Measurements from ENCODE around the gene STK36.

The STK36 gene

DNA sequence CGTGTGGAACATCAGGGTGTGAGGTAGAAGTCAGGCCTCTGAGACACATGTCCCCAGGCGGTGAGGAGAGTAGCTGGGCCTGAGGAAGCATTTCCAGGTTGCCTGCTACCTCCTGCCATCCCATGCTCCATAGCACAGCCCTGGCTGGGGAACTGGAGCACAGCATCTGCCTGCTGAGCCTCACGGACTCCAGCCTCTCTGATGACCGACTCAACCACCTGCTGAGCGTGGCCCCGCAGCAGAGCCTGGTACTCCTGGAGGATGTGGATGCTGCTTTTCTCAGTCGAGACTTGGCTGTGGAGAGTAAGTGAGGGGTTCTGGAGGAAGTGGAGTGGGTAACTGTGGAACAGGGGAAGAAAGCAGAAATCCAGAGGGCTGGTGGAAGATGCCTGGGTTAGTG is 9.5 kb upstream of the STK36 start:
- no peak for DNase-seq

DNA sequence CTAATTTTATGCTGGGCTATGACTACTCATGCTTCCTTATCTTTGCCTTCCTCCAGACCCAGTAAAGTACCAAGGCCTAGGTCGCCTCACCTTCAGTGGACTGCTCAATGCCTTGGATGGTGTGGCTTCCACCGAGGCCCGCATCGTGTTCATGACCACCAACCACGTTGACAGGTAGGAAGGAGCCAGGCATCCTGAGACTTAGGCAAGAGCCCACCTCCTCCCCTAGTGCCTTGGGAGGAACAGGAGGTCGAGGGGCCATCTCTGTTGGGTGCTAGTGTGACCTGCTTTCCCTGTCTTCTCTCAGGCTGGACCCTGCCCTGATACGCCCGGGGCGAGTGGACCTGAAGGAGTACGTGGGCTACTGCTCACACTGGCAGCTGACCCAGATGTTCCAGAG is 9.1 kb upstream of the STK36 start:
- no peak for DNase-seq

DNA sequence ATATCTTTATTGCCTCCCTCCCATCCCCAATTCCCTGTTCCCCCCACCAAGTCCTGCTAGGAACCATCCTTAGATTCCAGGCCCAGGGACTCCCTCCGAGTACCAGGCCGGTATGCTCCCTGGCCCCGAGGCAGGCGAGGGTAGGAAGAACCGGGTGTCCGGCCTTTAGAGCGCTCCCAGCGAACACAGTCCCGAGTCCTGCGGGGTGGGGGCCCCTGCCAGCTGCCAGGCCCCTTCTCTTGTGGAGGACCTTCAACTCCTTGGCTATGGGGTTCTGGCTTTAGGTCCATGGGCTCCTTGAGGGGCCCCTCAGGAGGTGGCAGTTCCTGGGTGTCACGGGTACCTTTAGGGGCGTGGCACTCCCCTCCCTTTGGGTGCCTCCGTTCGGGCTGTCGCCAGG is 8.0 kb upstream of the STK36 start:
- DNase-seq, result no peak

DNA sequence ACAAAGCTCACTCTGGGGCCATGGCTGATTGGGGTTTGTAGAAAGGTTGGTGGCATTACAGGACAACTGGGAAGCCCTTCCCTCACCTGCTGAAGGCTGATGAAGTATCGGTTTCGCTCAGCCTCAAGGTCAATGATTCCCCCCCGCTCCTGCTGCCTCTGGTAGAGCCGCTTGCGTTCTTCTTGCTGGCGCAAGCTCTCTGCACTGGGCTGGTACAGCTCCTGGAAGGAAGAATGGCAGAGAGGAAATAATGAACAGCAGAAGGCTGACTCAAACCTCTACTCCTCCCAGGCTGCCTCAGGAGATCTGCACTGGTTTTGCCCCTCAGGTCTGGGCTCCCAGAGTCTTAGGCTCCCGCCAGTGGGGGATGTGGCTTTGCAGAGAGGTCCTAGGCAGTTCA is 7.2 kb upstream of the STK36 start:
- DNase-seq, result no peak

DNA sequence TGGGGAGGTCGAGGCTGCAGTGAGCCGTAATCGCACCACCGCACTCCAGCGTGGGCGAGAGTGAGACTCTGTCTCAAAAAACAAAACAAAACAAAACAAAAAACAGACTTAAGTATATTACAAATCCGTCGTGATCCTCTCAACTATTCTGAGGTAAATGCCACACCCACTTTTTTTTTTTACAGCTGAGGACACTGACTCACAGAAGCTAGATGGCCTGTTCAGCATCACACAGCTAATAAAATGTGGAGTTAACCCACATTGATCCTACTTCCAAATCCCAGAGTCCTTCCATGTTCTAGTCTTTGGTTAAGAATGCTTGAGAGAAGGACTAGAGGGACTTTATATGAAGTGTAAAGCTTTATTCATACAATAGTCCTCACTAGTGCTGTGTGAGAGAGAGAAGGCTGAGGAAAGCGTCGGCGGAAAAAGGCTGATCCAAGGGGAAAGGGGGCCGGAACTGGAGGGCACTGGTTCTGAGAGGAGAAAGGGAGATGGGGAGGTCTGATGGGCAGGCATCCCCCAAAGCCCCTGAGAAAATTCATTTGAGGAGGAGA is 711 bp upstream of the STK36 start:
- no peak for DNase-seq

DNA sequence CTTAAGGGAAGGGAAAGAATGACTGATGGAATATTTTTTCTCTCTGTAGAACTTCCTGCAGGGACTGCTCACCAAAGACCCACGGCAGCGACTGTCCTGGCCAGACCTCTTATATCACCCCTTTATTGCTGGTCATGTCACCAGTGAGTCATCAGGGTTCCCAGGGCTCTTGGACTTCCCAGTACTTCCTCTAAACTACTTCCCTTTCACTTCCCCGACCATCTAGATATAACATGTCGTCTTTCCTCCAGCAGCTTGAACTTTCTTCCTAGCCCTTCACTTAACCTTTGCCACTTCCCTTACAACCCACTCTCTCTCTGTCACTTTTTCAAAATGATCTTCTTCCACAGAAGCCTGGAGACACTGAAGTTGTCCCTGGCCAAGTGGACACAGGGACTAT is 7.2 kb downstream of the STK36 start:
- no peak for DNase-seq

DNA sequence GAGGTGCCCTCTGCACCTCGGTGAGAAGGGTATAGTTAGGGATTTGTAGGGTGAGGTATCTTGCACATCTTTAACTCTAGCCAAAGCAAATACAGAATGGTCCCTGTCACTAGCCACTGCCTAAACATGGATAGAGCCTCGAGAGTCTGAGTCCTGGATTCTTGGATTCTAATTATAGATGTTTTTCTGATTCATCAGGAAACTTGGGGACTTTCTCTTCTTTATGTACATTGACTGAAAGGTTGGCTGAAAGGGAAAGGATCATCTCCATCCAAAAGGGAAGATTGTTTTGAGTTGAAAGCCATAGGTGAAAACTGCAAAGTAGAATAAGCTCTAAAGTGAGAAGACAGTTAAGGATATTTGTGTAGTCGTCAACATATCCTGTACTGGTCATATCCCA is 8.2 kb downstream of the STK36 start:
- DNase-seq, result no peak

DNA sequence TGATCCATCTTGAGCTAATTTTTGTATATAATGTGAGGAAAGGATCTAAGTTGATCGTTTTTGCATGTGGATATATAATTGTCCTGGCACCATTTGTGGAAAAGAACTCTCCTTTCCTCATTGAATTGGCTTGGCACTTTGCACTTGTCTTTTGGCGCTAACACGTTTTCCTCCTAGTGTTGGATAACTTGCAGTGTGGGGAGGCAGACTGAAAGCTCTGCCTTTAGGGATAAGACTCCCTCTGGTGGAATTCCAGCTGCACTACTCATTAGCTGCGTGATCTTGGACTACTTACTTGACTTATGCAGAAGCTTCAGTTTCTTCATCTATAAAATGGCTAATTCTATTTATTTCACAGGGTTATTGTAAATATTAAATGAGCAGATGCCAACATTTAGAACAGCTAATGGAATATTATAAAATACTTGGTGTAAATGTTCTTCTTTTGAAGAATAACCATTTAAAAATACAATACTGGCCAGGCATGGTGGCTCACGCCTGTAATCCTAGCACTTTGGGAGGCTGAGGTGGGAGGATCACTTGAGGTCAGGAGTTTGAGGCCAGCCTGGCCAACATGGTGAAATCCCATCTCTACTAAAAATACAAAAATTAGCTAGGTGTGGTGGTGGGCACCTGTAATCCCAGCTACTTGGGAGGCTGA is 15.6 kb downstream of the STK36 start:
- peak; percentile 61 to 75 for DNase-seq

DNA sequence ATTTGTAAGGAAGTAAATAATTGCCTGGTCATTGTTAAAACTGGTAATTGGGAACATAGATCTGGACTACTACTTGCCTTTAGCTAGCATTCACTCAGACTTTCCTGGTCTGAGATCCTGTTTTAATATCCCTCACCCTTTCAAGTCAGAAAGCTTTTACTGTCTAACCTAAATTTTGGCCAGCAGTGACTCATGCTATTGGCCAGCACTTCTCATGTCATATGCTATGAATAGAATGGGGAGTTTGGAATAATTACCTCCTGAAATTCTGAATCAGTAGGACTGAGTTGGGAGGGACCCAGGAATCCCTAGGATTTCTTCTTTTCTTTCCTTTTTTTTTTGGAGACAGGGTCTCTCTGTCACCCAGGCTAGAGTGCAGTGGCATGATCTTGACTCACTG is 19.3 kb downstream of the STK36 start:
- DNase-seq, result no peak

DNA sequence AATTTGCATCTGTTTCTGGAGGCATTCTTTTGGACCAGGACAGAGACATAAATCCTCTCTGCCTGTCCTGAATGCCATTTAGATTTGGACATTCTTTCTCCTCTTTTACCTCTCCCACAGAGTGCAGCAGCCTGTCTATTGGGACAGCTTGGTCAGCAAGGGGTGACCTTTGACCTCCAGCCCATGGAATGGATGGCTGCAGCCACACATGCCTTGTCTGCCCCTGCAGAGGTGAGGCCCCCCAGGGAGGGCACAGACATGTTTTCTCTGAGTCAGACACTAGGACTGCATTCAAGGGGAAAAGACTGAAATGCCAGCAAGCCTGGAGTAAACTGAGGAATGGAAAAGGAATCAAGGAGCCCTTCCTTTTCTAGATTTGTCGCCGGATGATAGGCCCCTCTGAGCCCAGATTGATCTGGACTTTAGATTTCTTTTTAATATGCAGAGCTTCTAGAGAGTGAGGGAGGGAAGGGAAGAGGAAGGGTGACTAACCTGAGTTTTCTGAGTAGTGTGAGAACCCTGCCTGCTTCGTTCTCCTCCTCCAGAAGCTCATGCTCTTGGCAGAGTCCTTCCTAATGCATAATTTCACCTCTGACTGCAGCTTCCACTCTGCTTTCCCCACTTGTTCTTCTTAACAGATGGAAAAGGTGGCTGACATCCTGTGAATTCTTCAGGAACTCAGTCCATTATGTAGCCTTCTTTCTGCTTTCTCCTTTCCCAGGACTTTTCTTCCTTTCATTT is 22.7 kb downstream of the STK36 start:
- no peak for DNase-seq

DNA sequence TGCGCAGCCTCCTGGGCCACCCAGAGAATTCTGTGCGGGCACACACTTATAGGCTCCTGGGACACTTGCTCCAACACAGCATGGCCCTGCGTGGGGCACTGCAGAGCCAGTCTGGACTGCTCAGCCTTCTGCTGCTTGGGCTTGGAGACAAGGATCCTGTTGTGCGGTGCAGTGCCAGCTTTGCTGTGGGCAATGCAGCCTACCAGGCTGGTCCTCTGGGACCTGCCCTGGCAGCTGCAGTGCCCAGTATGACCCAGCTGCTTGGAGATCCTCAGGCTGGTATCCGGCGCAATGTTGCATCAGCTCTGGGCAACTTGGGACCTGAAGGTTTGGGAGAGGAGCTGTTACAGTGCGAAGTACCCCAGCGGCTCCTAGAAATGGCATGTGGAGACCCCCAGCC is 27.0 kb downstream of the STK36 start:
- DNase-seq, result no peak

DNA sequence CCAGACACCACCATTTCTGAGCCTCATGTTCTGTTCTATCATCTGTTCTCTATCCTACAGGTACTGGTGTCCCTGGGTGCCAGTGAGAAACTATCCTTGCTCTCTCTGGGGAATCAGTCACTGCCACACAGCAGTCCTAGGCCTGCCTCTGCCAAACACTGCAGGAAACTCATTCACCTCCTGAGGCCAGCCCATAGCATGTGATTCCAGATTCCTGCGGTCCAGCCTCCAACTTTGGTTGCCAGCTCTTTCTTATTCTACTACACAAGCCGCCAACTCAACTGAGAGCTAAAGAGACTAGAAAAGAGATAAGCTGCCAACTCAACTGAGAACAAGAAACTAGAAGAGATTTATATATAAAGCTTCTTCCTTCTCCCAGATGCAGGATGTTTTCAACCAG is 29.9 kb downstream of the STK36 start:
- DNase-seq, result no peak

DNA sequence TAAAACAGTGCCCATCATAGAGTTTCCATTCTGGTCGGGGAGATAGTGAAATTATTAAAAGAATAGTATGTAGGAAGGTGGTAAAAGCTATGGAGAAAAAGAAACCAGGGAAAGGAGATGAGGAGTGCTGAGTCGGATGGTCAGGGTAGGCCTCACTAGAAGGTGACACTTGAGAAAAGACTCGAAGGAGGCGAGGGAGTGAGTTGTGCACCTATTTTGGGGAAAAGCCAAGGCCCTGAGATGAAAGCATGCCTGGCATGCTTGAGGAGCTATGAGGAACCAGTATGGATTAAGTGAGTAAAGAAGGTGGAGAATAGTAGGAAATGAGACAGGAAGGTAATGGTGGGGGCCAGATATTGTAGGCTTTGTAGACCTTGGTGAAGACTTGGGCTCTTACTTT is 31.5 kb downstream of the STK36 start:
- DNase-seq, result no peak

DNA sequence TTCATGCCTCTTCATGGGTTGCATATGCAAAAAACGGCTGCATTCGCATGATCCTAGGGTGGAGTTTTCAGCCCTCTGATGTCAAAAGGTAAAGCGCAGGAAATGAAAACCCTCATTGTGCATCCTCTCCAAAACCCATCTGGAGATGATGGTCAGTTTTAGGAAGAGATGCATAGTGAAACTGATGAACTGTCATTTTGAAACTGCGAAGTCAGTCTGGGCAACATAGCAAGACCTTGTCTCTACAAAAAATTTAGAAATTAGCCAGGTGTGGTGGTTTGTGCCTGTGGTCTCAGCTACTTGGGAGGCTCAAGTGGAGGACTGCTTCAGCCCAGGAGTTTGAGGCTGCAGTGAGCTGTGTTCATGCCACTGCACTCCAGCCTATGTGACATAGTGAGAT is 36.2 kb downstream of the STK36 start:
- DNase-seq, result no peak

DNA sequence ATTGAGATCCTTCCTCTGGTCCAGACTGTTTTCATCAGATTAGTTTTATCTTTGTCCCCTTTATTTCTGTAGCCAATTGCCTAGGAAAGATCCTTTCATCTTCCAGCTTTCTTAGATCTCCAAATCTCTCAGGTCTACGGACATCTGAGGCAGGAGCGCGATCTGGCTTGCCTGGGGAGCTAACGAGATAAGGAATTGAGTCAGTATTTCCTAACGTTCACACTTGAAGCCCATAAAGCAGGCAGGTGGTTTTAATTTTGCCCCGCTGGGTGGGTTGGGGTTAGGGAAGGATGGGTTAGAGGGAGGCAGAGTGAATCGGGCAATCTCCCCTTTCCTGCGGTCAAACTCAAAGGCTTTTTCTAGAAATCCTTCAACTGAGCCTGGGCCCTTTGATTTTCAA is 38.0 kb downstream of the STK36 start:
- no peak for DNase-seq

DNA sequence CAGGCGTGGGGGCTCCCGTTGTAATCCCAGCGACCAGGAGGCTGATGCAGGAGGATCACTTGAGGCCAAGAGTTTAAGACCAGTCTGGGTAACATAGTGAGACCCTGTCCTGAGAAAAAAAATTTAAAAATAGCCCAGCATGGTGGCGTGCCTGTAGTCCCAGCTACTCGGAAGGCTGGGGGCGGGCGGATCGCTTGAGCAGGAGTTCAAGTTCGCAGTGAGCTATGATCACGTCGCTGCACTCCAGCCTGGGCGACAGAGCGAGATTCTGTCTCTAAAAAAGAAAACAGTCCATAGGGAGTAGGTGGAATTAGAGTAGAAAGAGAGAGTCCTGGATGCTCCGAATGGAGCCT is 38.4 kb downstream of the STK36 start:
- no peak for DNase-seq

DNA sequence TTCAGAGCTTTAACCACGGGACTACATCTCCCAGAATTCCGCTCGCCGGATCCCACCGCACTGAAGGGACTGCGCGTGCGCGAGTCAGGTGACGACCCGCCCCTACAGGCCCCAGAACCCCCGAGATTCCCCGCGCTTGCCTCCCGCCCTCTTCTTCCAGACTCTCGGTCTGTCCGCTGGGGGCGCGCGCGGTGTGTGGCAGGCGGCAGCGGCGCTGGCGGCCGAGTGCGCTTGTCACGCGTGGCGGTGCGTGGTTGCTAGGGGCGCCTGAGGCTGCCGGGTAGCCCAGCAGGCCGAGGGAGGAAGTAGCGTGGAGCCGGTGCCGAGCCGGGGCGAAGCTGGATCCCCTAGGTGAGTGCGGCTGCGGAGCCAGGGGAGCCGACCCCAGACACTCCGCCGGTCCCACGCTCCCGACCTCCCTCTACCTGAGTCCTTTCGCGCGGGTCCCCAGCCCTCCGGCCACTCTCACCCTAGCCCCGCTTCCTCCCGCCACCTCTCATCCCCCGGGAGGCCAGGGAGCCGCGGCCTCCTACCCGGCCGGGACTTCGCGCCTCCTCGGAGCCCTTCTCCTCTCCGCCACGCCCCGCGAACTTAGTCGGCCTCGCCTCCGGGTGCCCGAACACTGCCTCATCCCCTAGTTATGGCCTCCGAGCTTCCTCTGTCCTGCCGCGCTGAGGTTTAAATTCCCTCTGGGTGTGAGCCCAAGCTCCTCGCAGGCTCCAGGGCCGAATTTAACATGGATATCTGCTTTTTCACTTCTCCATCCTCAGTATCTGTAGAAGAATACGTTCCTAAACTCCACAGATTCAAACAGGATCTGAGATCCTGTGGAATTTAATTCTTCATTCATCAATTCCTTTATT is 39.0 kb downstream of the STK36 start, which contains the start of gene TTLL4:
Gene TTLL4, plus strand, starts transcription at position 149 of the 863 bp plus-strand sequence. CDS start 26,842 bp downstream, outside the sequence.
- peak; percentile 81 to 91 for DNase-seq

DNA sequence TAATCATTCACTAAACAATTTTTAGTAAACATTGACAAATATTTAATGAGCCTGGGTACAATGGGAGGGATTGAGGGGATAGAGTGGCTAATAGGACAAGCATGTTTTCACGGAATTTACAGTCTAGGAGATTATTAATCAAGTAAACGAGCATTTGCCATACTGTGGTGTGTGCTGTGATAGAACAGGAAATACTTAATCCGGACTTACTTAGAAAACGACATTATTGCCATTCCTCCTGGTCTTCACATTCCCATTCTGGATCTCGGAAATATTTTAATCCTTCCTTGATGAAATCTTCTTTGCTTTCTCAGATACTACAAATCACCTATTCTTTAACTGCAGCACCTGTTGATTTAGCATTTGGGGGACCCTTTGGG is 39.7 kb downstream of the STK36 start:
- peak in 1 of 2 experiments; percentile 24 for DNase-seq

DNA sequence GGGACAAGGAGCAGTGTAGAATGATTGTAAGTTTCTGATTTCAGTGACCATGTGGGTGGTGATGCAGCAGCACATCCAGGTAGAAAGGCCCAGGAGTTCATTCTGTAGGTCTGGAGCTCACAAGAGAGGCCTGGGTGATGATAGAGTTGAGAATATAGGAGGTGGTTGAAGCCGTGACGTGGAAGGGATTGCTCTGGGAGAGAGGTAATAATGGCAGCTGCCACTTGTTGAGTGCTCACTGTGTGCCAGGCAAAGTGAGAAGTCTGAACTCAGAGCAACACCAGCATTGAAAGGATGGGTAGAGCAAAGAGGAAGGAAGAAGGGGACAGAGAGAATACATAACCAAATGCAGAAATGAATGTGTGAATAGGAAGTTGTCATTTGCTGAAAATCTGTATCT is 42.0 kb downstream of the STK36 start:
- DNase-seq, result no peak

DNA sequence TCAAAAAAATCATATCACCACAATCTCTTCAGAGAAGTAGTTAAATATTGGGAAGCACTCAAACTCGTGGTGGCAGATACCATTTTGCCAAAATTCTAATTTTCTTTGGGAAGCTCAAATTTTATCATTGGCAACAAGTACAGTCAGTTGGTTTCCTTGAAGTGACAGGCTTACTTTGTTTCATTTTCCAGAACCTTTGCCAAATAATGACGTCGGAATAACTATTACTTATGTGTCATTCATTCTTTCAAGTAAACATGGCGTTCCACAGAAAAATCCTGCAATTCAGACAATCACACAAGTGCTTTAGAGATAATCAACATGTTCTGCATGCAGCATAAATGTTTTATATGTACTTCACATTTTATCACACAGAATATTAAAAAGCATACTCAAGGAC is 44.2 kb downstream of the STK36 start:
- no peak for DNase-seq

DNA sequence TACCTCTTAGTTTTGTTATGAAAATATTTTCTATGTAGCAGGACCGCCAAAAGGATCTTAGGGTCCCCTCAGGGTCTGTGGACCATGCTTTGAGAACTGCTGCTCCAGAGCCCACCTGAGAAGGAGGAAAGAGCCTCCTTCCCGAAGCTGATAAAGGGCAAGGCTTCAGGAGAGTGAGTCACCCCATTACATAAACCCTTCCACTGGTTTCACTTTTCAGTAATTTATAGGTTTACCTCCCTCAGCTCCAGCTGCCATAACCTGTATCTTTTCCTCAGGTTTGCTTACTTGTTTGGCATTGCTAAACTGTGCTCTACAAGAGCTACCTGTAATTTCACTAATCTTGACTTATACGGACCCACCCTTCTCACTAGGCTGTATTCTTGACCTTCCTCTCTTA is 45.4 kb downstream of the STK36 start:
- DNase-seq, result no peak

DNA sequence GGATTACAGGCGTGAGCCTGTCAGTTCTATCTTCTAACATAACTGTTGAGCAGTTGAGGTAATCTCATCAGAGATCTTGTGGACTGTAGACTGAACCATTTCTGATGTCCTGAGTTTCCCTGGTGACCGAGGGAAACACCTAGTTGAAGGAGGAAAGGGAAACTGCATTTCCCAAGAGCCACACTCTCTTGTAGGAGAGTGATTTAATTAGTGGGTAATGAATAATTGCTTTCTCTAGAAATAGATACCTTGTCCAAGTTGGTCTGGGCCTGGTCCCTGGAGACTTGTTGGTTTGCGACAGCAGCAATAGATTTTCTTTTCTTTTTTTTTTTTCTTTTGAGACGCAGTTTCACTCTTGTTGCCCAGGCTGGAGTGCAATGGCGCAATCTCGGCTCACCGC is 46.2 kb downstream of the STK36 start:
- DNase-seq, result no peak

DNA sequence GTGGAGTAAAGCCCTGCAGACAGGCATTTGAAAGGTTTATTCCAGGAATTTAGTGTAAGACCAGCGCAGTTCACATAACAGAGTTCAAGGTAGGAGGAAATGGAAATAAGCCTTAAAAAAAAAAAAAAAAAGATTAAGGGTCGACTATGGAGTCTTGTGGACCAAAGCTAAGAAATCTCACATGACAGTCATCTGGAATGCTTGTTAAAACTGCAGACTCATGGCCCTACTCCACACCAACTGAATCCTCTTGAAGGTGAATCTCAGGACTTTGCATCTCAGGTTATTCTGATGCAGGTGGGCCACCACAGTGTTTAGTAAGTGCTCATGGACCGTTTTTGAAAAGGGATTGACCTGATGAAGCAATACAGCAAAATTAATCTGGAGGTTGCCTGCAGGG is 47.6 kb downstream of the STK36 start:
- no peak for DNase-seq

Measured in NCI-H524 (cell line).